Endometrial microvascular endothelial cells (primary cell): ENCODE measurements around the gene PRAMEF9. TPM values are rescaled to one million over a fixed set of nuclear protein-coding genes. Genes with fewer than 3 reads are reported as not detected.
"Not testable (repeated sequence)": the region's sequence is repeated elsewhere in the genome, so short reads cannot be mapped to it uniquely, and the experiment has no call there.

Source experiments
- in situ Hi-C: cut with HindIII; loops from 2 replicates; pipeline ENCODE4 v1.10.0; 2017; ENCODE audit warnings: low sequenced_read_pairs, low pct_unique_long_range_greater_than_20kb; ENCODE audit errors: inconsistent ontology term
- total RNA-seq: library from RNA; depleted of rRNA; stranded (reverse); fragments of >200 nt; gene quantifications from one replicate; pipeline ENCODE4 v1.2.3, GENCODE V29; 2015; ENCODE audit errors: inconsistent ontology term

Gene PRAMEF9
- total RNA-seq = not detected

DNA sequence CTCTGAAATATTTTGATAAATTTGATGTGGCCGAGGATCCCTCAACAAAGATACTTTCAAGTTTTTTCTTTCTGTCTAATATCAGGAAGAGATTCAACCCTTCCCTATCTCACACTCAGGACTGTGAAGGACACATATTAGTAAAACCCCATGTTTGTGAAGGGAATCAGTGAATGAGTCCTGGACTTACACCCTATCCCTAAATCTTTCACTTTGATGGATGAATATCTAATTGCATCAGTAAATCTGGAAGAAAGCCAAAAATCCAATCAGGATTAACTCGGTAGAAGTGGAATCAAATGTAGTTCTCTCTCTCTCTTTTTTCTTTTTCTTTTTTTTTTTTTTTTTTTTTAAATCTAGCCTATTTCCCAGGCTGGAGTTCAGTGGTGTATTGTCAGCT, at the start of gene PRAMEF9:
Gene PRAMEF9 (plus strand): TSS at position 301 of the 400 bp plus-strand sequence. CDS start 3,433 bp downstream, outside the sequence.
- in situ Hi-C loops = not testable (repeated sequence)

- in situ Hi-C loops = not testable (repeated sequence)
Measured at GRCh38 chr1:13155909-13156308, 15.7 kb upstream of the PRAMEF9 start, which contains the start of gene PRAMEF26. TSS of gene PRAMEF26 (minus strand) at chr1:13156009. CDS start at chr1:13153095, 2,914 bp downstream.

GRCh38 chr1:13165531-13165930, 6.1 kb upstream of the PRAMEF9 start, which contains the start of gene HNRNPCL4:
TSS of gene HNRNPCL4 (minus strand) at chr1:13165631. CDS start at chr1:13165467, 164 bp downstream.
- in situ Hi-C loops = not testable (repeated sequence)

DNA sequence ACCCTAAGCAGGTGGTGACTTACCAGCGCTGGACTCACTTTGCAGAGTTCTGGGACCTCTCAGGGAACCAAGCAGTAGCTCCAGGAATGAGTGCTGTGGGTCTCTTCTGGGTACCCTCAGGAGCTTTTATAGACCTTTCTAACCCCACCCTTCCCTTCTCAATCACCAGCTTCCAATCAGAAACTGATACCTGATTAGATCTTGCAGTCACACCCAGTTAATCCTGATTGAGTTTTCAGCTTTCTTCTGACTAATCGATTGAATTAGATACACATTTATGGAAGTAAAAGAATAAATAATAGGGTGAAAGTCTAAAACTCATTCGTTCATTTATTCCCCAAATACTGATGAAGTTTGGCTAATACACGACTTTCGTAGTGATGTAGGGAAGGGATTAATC, 29.7 kb downstream of the PRAMEF9 start, which contains the start of gene PRAMEF13:
Gene PRAMEF13 (minus strand): TSS at position 101 of the 400 bp plus-strand sequence. CDS start 1,820 bp downstream, outside the sequence.
- in situ Hi-C loops = not testable (repeated sequence)

DNA sequence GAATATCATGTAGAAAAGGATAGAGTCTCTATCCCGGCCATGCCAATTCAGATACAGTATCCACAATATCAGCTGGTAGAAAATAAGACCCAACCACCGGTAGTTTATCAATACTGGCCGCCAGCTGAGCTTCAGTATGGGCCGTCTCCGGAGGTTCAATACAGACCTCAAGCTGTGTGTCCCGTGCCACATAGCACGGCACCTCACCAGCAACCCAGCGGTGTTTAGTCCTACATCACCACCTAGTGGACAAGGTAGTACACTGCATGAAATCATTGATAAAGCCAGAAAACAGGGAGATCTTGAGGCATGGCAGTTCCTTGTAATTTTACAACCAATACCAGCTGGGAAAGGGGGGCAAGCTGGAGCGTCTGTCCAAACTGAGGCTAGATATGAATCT, 37.1 kb downstream of the PRAMEF9 start:
- in situ Hi-C loops = not testable (repeated sequence)

GRCh38 chr1:13216619-13217018, 45.0 kb downstream of the PRAMEF9 start:
- in situ Hi-C loops = not testable (repeated sequence)

DNA sequence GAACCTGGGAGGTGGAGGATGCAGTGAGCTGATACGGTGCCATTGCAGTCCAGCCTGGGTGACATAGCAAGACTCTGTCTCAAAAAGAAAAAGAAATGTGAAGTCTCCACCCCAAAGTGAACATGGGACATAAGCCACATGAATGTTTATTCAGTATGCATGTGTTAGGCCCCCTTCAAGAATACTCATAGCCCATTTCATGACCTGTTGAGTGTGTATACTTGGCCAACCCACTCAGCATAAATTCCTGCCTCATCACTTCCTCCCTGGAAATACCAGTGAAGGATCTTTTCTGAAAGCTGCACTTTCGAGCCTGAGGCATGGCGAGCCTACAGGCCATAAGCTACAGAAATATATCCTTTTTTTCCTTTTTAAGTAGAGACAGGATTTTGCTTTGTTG, 47.6 kb downstream of the PRAMEF9 start:
- in situ Hi-C loops = not testable (repeated sequence)

DNA sequence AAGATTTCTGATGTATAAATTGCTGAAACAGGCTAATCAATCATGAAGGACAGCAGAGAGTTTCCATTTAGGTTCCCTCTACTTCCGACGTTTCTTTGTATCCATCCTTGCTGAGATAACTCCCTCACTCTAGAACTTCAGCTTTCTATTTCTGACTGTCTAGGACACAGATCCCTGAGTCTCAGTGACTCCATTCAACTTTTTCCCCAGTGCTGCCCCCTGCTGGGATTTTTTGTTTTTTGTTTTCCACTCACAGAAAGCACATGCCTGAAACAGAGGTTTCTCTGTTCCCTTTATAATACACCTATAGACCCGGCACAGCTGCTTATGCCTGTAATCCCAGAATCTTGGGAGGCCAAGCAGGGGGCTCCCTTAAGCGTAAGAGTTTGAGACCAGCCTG, 51.1 kb downstream of the PRAMEF9 start:
- in situ Hi-C loops = not testable (repeated sequence)

DNA sequence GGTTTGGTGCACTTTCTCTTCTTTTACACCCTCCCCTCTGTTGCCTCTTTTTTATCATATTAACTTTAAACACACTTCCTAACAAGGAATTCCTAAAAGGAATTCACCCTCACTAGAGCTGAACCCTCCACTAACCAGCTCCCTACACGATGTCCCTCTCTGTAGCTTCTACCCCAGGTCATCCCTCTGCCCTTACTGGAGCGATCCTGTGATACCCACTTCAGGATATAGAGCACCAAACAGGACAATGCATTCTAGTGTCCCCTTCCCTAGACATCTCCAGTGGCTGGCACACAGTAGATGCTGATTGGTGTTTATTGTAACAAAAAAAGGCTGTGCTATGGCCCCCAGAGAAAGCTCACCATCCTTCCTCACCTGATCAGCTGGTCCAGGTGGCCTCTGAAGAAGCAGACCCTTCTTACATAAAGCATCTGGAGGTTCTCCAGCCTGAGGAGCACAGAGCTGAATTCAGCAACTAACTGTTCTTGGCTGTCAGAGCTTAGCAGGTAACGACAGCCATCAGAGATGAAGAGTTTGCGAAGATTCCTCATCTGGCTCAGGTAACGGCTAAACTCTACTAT, 52.9 kb downstream of the PRAMEF9 start:
- in situ Hi-C loops = no loop called here

GRCh38 chr1:13225675-13226204, 54.1 kb downstream of the PRAMEF9 start, which contains the start of gene PRAMEF18:
TSS of gene PRAMEF18 (minus strand) at chr1:13226154. CDS start at chr1:13226106, 48 bp downstream.
- in situ Hi-C loops = not testable (repeated sequence)

GRCh38 chr1:13227271-13228055, 55.8 kb downstream of the PRAMEF9 start:
- in situ Hi-C loops = not testable (repeated sequence)

DNA sequence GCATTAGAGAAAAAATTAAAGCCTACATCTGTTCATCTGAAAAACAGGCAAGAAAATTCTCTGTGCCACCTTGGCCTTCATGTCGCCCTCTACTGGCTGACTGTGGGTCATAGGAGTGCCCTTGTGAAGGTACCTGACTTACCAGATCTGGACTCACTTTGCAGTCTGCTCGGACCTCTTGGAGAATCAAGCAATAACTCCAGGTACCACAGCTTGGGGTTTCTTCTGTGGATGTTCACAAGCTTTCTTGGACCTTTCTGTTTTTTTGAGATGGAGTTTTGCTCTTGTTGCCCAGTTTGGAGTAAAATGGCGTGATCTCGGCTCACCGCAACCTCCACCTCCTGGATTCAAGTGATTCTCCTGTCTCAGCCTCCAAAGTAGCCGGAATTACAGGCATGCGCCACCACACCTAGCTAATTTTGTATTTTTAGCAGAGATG, 56.7 kb downstream of the PRAMEF9 start:
- in situ Hi-C loops = no loop called here

Other genes with a start within 250 kb of the PRAMEF9 start
- gene PRAMEF6, start 224.3 kb upstream of the PRAMEF9 start, total RNA-seq = not detected
- gene PRAMEF27, start 115.3 kb upstream of the PRAMEF9 start, total RNA-seq = not detected
- not detected for gene HNRNPCL3, start 111.1 kb upstream of the PRAMEF9 start, total RNA-seq
- gene PRAMEF25, start 101.1 kb upstream of the PRAMEF9 start, total RNA-seq = not detected
- gene HNRNPCL2, start 55.0 kb upstream of the PRAMEF9 start, total RNA-seq = not detected
- gene PRAMEF26, start 15.8 kb upstream of the PRAMEF9 start, total RNA-seq = not detected
- gene HNRNPCL4, start 6.2 kb upstream of the PRAMEF9 start, total RNA-seq = not detected
- not detected for gene PRAMEF13, start 29.6 kb downstream of the PRAMEF9 start, total RNA-seq
- not detected for gene PRAMEF18, start 54.3 kb downstream of the PRAMEF9 start, total RNA-seq
- not detected for gene PRAMEF5, start 82.3 kb downstream of the PRAMEF9 start, total RNA-seq
- gene PRAMEF8, start 113.3 kb downstream of the PRAMEF9 start, total RNA-seq = not detected
- not detected for gene PRAMEF33, start 131.7 kb downstream of the PRAMEF9 start, total RNA-seq
- gene PRAMEF15, start 143.7 kb downstream of the PRAMEF9 start, total RNA-seq = not detected
- gene PRAMEF14, start 175.3 kb downstream of the PRAMEF9 start, total RNA-seq = not detected
- gene PRAMEF19, start 200.1 kb downstream of the PRAMEF9 start, total RNA-seq = not detected
- not detected for gene PRAMEF17, start 217.8 kb downstream of the PRAMEF9 start, total RNA-seq
- not detected for gene PRAMEF20, start 238.6 kb downstream of the PRAMEF9 start, total RNA-seq